A549 treated with Hydrocortisone at 1 μM for 4 hours (cell line): ENCODE measurements around the gene MUC5AC. TPM values are rescaled to one million over a fixed set of nuclear protein-coding genes. Genes with fewer than 3 reads are reported as not detected.

ENCODE experiments used
- total RNA-seq: library from RNA; stranded (reverse); fragments of 200-300 nt; extraction: Qiagen RNA extraction; gene quantifications from 5 replicates; pipeline ENCODE4 v1.2.3, GENCODE V29; 2022

The MUC5AC gene
- total RNA-seq = 1.2 to 1.8 TPM (median 1.5 TPM) in 5 replicates

DNA sequence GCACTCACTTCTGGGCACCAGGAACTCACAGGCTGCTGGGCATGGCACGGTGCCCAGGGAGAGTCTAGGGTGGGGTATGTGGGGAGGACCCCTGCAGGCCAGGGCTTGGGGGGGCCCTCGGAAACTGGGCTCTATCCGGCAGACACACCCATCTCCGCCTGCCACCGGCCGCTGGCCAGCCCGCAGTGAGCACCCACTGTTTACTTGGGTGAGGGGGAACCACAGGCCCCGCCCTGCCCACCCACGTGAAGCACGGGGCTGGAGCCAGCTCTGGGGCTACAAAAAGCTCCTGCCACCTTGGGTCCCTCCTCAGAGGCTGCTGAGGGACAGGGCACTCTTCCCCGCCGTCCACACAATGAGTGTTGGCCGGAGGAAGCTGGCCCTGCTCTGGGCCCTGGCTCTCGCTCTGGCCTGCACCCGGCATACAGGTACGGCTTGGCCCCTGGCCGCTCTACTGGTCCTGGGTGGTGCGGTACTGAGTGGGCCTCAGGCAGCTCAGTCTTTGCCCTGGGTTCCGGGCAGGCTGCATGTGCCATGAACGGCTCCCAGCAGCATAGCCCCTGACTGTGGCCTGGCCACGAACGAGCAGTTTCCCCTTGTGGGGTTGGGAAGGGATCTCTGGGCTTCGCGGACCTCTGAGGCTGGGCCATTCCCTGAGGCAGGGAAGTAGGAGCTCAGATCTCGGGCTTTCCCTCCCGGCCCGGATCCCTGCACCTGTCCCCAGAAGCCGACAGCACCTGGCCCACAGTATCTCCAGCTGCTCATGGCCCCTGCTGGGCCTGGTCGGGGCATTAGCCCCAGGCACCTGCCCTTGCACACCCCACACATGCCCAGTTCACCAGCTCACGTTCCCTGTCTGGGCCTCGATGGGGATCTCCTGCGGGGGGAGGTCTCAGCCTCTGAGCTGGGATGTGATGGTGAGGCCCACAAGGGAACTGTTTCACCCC lies at the start of gene MUC5AC:
Gene MUC5AC, plus strand, starts transcription at position 309 of the 947 bp plus-strand sequence. Its CDS starts 47 bp downstream, at position 356.

GRCh38 chr11:1222491-1223345 lies 65.0 kb downstream of the MUC5AC start, which contains the start of gene MUC5B:
MUC5B (plus strand) TSS chr11:1223066; CDS start chr11:1223124, 58 bp downstream.

Other genes with a start within 250 kb of the MUC5AC start
- gene CHID1, start 247.1 kb upstream of the MUC5AC start, total RNA-seq = 69.2 to 82.1 TPM (median 73.1 TPM) in 5 replicates
- gene AP2A2, start 232.1 kb upstream of the MUC5AC start, total RNA-seq = 31.5 to 37.2 TPM (median 34.2 TPM) in 5 replicates
- gene MUC6, start 121.2 kb upstream of the MUC5AC start, total RNA-seq = not detected in 5 replicates
- 0.08 to 0.38 TPM (median 0.22 TPM) in 5 replicates for gene MUC2, start 83.1 kb upstream of the MUC5AC start, total RNA-seq
- 2.2 to 3.6 TPM (median 3.0 TPM) in 5 replicates for gene MUC5B, start 65.1 kb downstream of the MUC5AC start, total RNA-seq
- gene TOLLIP, start 151.7 kb downstream of the MUC5AC start, total RNA-seq = 37.9 to 51.9 TPM (median 48.9 TPM) in 5 replicates
- 4.9 to 6.6 TPM (median 6.4 TPM) in 5 replicates for gene BRSK2, start 232.0 kb downstream of the MUC5AC start, total RNA-seq